ENCODE measurements around the gene MAN1C1.

The MAN1C1 gene

GRCh38 chr1:25616095-25616986 is at the start of gene MAN1C1:
Gene MAN1C1, plus strand, starts transcription at chr1:25616791. Its CDS starts 1,007 bp downstream, at chr1:25617798.
- no peak within 1 kb of the TSS for H3K27ac ChIP-seq (ENCODE audit: low read depth, low read length)
- peak within 1 kb of the TSS; percentile 72 for H3K9ac ChIP-seq (ENCODE audit: low read length)
- peaks cover 42% of the 10 kb centered on the region for H3K27me3 ChIP-seq (ENCODE audit: control insufficient read depth, insufficient read depth, low read length)

GRCh38 chr1:25567710-25568089 is 48.9 kb upstream of the MAN1C1 start:
- no peaks in the 10 kb centered on the region for H3K9me3 ChIP-seq (ENCODE audit: control insufficient read depth, insufficient read depth, low read depth, low read length)
- no peak overlapping the region for H3K9ac ChIP-seq (ENCODE audit: low read length)
- H3K4me1 ChIP-seq (ENCODE audit: control insufficient read depth, insufficient read depth, low read length) = peaks cover 63% of the 10 kb centered on the region
- H3K27me3 ChIP-seq (ENCODE audit: control insufficient read depth, insufficient read depth, low read length) = no peaks in the 10 kb centered on the region
- H3K4me3 ChIP-seq (ENCODE audit: low read depth, low read length) = no peak overlapping the region
- H3K36me3 ChIP-seq (ENCODE audit: control insufficient read depth, insufficient read depth, low read length) = peaks cover 12% of the 10 kb centered on the region
- no peak overlapping the region for H3K27ac ChIP-seq (ENCODE audit: low read depth, low read length)

More at GRCh38 chr1:25616095-25616986, at the start of gene MAN1C1:
- peaks cover 20% of the 10 kb centered on the region for H3K4me1 ChIP-seq (ENCODE audit: control insufficient read depth, insufficient read depth, low read length)
- peak within 1 kb of the TSS; percentile 67 for H3K4me3 ChIP-seq (ENCODE audit: low read depth, low read length)
- H3K36me3 ChIP-seq (ENCODE audit: control insufficient read depth, insufficient read depth, low read length) = no peaks in the 10 kb centered on the region
- no peaks in the 10 kb centered on the region for H3K9me3 ChIP-seq (ENCODE audit: control insufficient read depth, insufficient read depth, low read depth, low read length)

- H3K9me3 ChIP-seq (ENCODE audit: control insufficient read depth, insufficient read depth, low read depth, low read length) = no peaks in the 10 kb centered on the region
- H3K4me3 ChIP-seq (ENCODE audit: low read depth, low read length) = no peak overlapping the region
- peak overlapping the region; percentile 71; the same call in 1 of the 2 replicates for H3K27ac ChIP-seq (ENCODE audit: low read depth, low read length)
- H3K4me1 ChIP-seq (ENCODE audit: control insufficient read depth, insufficient read depth, low read length) = peaks cover 66% of the 10 kb centered on the region
- H3K36me3 ChIP-seq (ENCODE audit: control insufficient read depth, insufficient read depth, low read length) = peaks cover 10% of the 10 kb centered on the region
- H3K9ac ChIP-seq (ENCODE audit: low read length) = peak overlapping the region; percentile 48
- H3K27me3 ChIP-seq (ENCODE audit: control insufficient read depth, insufficient read depth, low read length) = no peaks in the 10 kb centered on the region
These were observed 48.3 kb upstream of the MAN1C1 start for GRCh38 chr1:25568090-25568833.

GRCh38 chr1:25568834-25569596 is 47.6 kb upstream of the MAN1C1 start:
- Histone ChIP-seq H3K27ac (ENCODE audit: low read depth, low read length) (peak overlapping the region; percentile 71; the same call in 1 of the 2 replicates), H3K9me3 (ENCODE audit: control insufficient read depth, insufficient read depth, low read depth, low read length) (no peaks in the 10 kb centered on the region), H3K4me1 (ENCODE audit: control insufficient read depth, insufficient read depth, low read length) (peaks cover 69% of the 10 kb centered on the region), H3K9ac (ENCODE audit: low read length) (peak overlapping the region; percentile 48), H3K36me3 (ENCODE audit: control insufficient read depth, insufficient read depth, low read length) (peaks cover 3% of the 10 kb centered on the region), H3K27me3 (ENCODE audit: control insufficient read depth, insufficient read depth, low read length) (no peaks in the 10 kb centered on the region), H3K4me3 (ENCODE audit: low read depth, low read length) (no peak overlapping the region)

- H3K9me3 ChIP-seq (ENCODE audit: control insufficient read depth, insufficient read depth, low read depth, low read length) = no peaks in the 10 kb centered on the region
- peaks cover 72% of the 10 kb centered on the region for H3K4me1 ChIP-seq (ENCODE audit: control insufficient read depth, insufficient read depth, low read length)
- no peak overlapping the region for H3K9ac ChIP-seq (ENCODE audit: low read length)
- no peaks in the 10 kb centered on the region for H3K36me3 ChIP-seq (ENCODE audit: control insufficient read depth, insufficient read depth, low read length)
- H3K27ac ChIP-seq (ENCODE audit: low read depth, low read length) = no peak overlapping the region
- H3K4me3 ChIP-seq (ENCODE audit: low read depth, low read length) = no peak overlapping the region
- H3K27me3 ChIP-seq (ENCODE audit: control insufficient read depth, insufficient read depth, low read length) = no peaks in the 10 kb centered on the region
These were observed 46.8 kb upstream of the MAN1C1 start for GRCh38 chr1:25569597-25570396.

- Histone ChIP-seq H3K27me3 (ENCODE audit: control insufficient read depth, insufficient read depth, low read length) (no peaks in the 10 kb centered on the region), H3K4me3 (ENCODE audit: low read depth, low read length) (no peak overlapping the region), H3K9me3 (ENCODE audit: control insufficient read depth, insufficient read depth, low read depth, low read length) (no peaks in the 10 kb centered on the region), H3K9ac (ENCODE audit: low read length) (no peak overlapping the region), H3K4me1 (ENCODE audit: control insufficient read depth, insufficient read depth, low read length) (peaks cover 60% of the 10 kb centered on the region), H3K27ac (ENCODE audit: low read depth, low read length) (no peak overlapping the region), H3K36me3 (ENCODE audit: control insufficient read depth, insufficient read depth, low read length) (no peaks in the 10 kb centered on the region)
These were observed 45.6 kb upstream of the MAN1C1 start for GRCh38 chr1:25570798-25571521.

- H3K9me3 ChIP-seq (ENCODE audit: control insufficient read depth, insufficient read depth, low read depth, low read length) = no peaks in the 10 kb centered on the region
- no peak overlapping the region for H3K27ac ChIP-seq (ENCODE audit: low read depth, low read length)
- no peak overlapping the region for H3K4me3 ChIP-seq (ENCODE audit: low read depth, low read length)
- H3K9ac ChIP-seq (ENCODE audit: low read length) = no peak overlapping the region
- H3K27me3 ChIP-seq (ENCODE audit: control insufficient read depth, insufficient read depth, low read length) = no peaks in the 10 kb centered on the region
- peaks cover 55% of the 10 kb centered on the region for H3K4me1 ChIP-seq (ENCODE audit: control insufficient read depth, insufficient read depth, low read length)
- no peaks in the 10 kb centered on the region for H3K36me3 ChIP-seq (ENCODE audit: control insufficient read depth, insufficient read depth, low read length)
These were observed 45.0 kb upstream of the MAN1C1 start for GRCh38 chr1:25571522-25571970.

- H3K4me3 ChIP-seq (ENCODE audit: low read depth, low read length) = no peak overlapping the region
- H3K27ac ChIP-seq (ENCODE audit: low read depth, low read length) = no peak overlapping the region
- no peak overlapping the region for H3K9ac ChIP-seq (ENCODE audit: low read length)
- H3K27me3 ChIP-seq (ENCODE audit: control insufficient read depth, insufficient read depth, low read length) = no peaks in the 10 kb centered on the region
- no peaks in the 10 kb centered on the region for H3K36me3 ChIP-seq (ENCODE audit: control insufficient read depth, insufficient read depth, low read length)
- H3K4me1 ChIP-seq (ENCODE audit: control insufficient read depth, insufficient read depth, low read length) = peaks cover 53% of the 10 kb centered on the region
- H3K9me3 ChIP-seq (ENCODE audit: control insufficient read depth, insufficient read depth, low read depth, low read length) = no peaks in the 10 kb centered on the region
These were observed 44.5 kb upstream of the MAN1C1 start for GRCh38 chr1:25572107-25572506.

- Histone ChIP-seq H3K9ac (ENCODE audit: low read length) (no peak overlapping the region), H3K4me3 (ENCODE audit: low read depth, low read length) (no peak overlapping the region), H3K27ac (ENCODE audit: low read depth, low read length) (no peak overlapping the region), H3K36me3 (ENCODE audit: control insufficient read depth, insufficient read depth, low read length) (no peaks in the 10 kb centered on the region), H3K9me3 (ENCODE audit: control insufficient read depth, insufficient read depth, low read depth, low read length) (no peaks in the 10 kb centered on the region), H3K4me1 (ENCODE audit: control insufficient read depth, insufficient read depth, low read length) (peaks cover 50% of the 10 kb centered on the region), H3K27me3 (ENCODE audit: control insufficient read depth, insufficient read depth, low read length) (no peaks in the 10 kb centered on the region)
These were observed 43.6 kb upstream of the MAN1C1 start for GRCh38 chr1:25572708-25573590.
